Measurements from ENCODE around the gene CDK10.

Gene CDK10

GRCh38 chr16:89709166-89709565 is 22.7 kb downstream of the CDK10 start:
- H3K4me3 ChIP-seq (ENCODE audit: low read depth, low read length): no peak overlapping the region
- DNase-seq (ENCODE audit: low read depth): no peak
- TF ChIP-seq CTCF (IDR thresholded peaks at IDR 0.05; ENCODE audit: low read depth, low read length, missing control alignments): no peak

- TF ChIP-seq CTCF (IDR thresholded peaks at IDR 0.05; ENCODE audit: low read depth, low read length, missing control alignments): no peak
- DNase-seq (ENCODE audit: low read depth): no peak
- no peak overlapping the region for H3K4me3 ChIP-seq (ENCODE audit: low read depth, low read length)
Observed at GRCh38 chr16:89709716-89710432, 23.4 kb downstream of the CDK10 start.

- H3K4me3 ChIP-seq (ENCODE audit: low read depth, low read length): no peak overlapping the region
- DNase-seq (ENCODE audit: low read depth): no peak
Observed at GRCh38 chr16:89710709-89711564, 24.4 kb downstream of the CDK10 start.

GRCh38 chr16:89711601-89712273 is 25.2 kb downstream of the CDK10 start:
- no peak for TF ChIP-seq CTCF (IDR thresholded peaks at IDR 0.05; ENCODE audit: low read depth, low read length, missing control alignments)
- H3K4me3 ChIP-seq (ENCODE audit: low read depth, low read length): peak overlapping the region; percentile 76
- DNase-seq (ENCODE audit: low read depth): no peak

More at GRCh38 chr16:89710709-89711564, 24.4 kb downstream of the CDK10 start:
- TF ChIP-seq CTCF (IDR thresholded peaks at IDR 0.05; ENCODE audit: low read depth, low read length, missing control alignments): no peak

- no peak for TF ChIP-seq CTCF (IDR thresholded peaks at IDR 0.05; ENCODE audit: low read depth, low read length, missing control alignments)
- H3K4me3 ChIP-seq (ENCODE audit: low read depth, low read length): peak overlapping the region; percentile 76
- no peak for DNase-seq (ENCODE audit: low read depth)
Observed at GRCh38 chr16:89712274-89712781, 25.8 kb downstream of the CDK10 start.

GRCh38 chr16:89716493-89716892 is 30.0 kb downstream of the CDK10 start:
- H3K4me3 ChIP-seq (ENCODE audit: low read depth, low read length): no peak overlapping the region
- TF ChIP-seq CTCF (IDR thresholded peaks at IDR 0.05; ENCODE audit: low read depth, low read length, missing control alignments): no peak
- DNase-seq (ENCODE audit: low read depth): no peak

Data from GM12864 (cell line).